Stomach (tissue), 9 donors: Measurements from ENCODE around the gene MFF. TPM values are rescaled to one million over a fixed set of nuclear protein-coding genes. Genes with fewer than 3 reads are reported as not detected.

Source experiments
- DNase-seq, 2 donors: peaks; one replicate each; pipeline versions ENCODE4 v3.0.0 to v3.0.0-alpha.2; 2013 to 2019
- H3K27ac ChIP-seq, 5 donors: fragments of 200-600 bp in 4 of 5; sonication (generic) in 4 of 5; one replicate each; pipeline ENCODE4 v1.5.1; 2013 to 2019; ENCODE audit warnings: mild to moderate bottlenecking in 1 of 5, moderate library complexity in 1 of 5
- H3K27me3 ChIP-seq, 3 donors: fragments of 200-600 bp; sonication (generic); one replicate each; pipeline ENCODE4 v1.5.1; 2017 to 2019; ENCODE audit warnings: mixed run types in 1 of 3
- H3K36me3 ChIP-seq, 4 donors: fragments of 200-600 bp; sonication (generic); 1 replicate in 3 of 4; 2 replicates in 1 of 4; pipeline ENCODE4 v1.5.1; 2016 to 2019
- H3K4me1 ChIP-seq, 4 donors: fragments of 200-600 bp; sonication (generic); one replicate each; pipeline ENCODE4 v1.5.1; 2016 to 2019
- H3K4me3 ChIP-seq, 4 donors: fragments of 200-600 bp; sonication (generic) in 3 of 4; one replicate each; pipeline ENCODE4 v1.5.1; 2016 to 2019; ENCODE audit warnings: mild to moderate bottlenecking in 1 of 4
- H3K9me3 ChIP-seq, 4 donors: fragments of 200-600 bp; sonication (generic); one replicate each; pipeline ENCODE4 v1.5.1; 2016 to 2019
- EP300 ChIP-seq: sonication (generic); formaldehyde crosslinking; IDR thresholded peaks from one replicate; pipeline ENCODE4 v1.6.1; 2017; ENCODE audit warnings: antibody characterized with exemption
- POLR2A ChIP-seq, 4 donors: fragments of 450-650 bp; IDR thresholded peaks; one replicate each; pipeline ENCODE4 v1.6.1; 2016; ENCODE audit warnings: antibody characterized with exemption in 4 of 4, control low read depth in 2 of 4, mild to moderate bottlenecking in 1 of 4, moderate library complexity in 1 of 4
- POLR2AphosphoS5 ChIP-seq, 3 donors: sonication (generic); formaldehyde crosslinking; IDR thresholded peaks; one replicate each; pipeline ENCODE4 v1.6.1; 2016; ENCODE audit warnings: antibody characterized with exemption in 3 of 3
- WGBS, 5 donors: extraction: QIAGEN DNeasy Blood & Tissue Kit in 3 of 5; methylation state at CpG; one replicate each; pipeline versions ENCODE4 v1.1.5 to v1.1.7; 2013 to 2018; 5-methylcytosine and 5-hydroxymethylcytosine counted together
- intact Hi-C: fragments of 100-400 bp; cut with DNase I; formaldehyde crosslinking; loops from one replicate; pipeline ENCODE4 v1.15.1; 2023; ENCODE audit warnings: low total_unique reads
- polyA plus RNA-seq, 3 donors: library from polyadenylated mRNA; stranded (reverse); fragments of 200-250 nt; gene quantifications; one replicate each; pipeline ENCODE4 v1.2.3, GENCODE V29; 2013
- total RNA-seq, 5 donors: library from RNA; depleted of rRNA; stranded (reverse); fragments of >200 nt; gene quantifications; one replicate each; pipeline versions ENCODE4 v1.1.0 to v1.2.3, GENCODE V29; 2014 to 2016
- TF ChIP-seq, protein P1 (sequence below), 7 experiments: fragments of 450-650 bp in 4 of 7; fragments of 200-600 bp in 3 of 7; sonication (generic) in 3 of 7; IDR thresholded peaks; one replicate each; pipeline ENCODE4 v1.5.1; 2016 to 2019; ENCODE audit warnings: antibody characterized with exemption in 7 of 7, control low read depth in 2 of 7, mild to moderate bottlenecking in 1 of 7
- donor health status: healthy with polysubstance abuse.
- donor health status: Bipolar disorder and iron deficiency.
- donor health status: healthy.

Gene MFF
- total and polyA plus RNA-seq, 8 donors: 16.8 to 322 (median 89.0) TPM

DNA sequence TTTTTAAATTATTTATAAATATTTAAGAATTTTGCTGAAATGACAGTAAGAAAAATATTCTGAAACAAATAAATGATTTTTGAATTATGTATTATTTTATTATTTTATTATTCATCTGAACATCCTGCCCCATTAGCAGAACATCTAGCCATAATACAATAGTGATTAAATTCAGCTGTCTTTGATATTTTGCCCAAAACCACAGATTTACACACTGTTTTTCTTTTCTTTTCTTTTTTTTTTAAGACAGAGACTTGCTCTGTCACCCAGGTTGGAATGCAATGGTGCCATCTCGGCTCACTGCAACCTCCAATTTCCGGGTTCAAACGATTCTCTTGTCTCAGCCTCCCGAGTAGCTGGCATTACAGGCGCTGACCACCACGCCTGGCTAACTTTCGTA, 64.6 kb downstream of the MFF start:
- H3K27me3 ChIP-seq: no peaks in the 10 kb centered on the region
- no peaks in the 10 kb centered on the region for H3K4me1 ChIP-seq
- TF ChIP-seq POLR2AphosphoS5 (IDR thresholded peaks at IDR 0.05): no peak
- TF ChIP-seq POLR2A (IDR thresholded peaks at IDR 0.05): no peak
- no peak for TF ChIP-seq EP300
- TF ChIP-seq, protein P1, sequence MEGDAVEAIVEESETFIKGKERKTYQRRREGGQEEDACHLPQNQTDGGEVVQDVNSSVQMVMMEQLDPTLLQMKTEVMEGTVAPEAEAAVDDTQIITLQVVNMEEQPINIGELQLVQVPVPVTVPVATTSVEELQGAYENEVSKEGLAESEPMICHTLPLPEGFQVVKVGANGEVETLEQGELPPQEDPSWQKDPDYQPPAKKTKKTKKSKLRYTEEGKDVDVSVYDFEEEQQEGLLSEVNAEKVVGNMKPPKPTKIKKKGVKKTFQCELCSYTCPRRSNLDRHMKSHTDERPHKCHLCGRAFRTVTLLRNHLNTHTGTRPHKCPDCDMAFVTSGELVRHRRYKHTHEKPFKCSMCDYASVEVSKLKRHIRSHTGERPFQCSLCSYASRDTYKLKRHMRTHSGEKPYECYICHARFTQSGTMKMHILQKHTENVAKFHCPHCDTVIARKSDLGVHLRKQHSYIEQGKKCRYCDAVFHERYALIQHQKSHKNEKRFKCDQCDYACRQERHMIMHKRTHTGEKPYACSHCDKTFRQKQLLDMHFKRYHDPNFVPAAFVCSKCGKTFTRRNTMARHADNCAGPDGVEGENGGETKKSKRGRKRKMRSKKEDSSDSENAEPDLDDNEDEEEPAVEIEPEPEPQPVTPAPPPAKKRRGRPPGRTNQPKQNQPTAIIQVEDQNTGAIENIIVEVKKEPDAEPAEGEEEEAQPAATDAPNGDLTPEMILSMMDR (IDR thresholded peaks at IDR 0.05): no peak
- intact Hi-C loops: no loop called here
- no peak overlapping the region for H3K4me3 ChIP-seq
- no peak for DNase-seq
- H3K9me3 ChIP-seq: no peaks in the 10 kb centered on the region
- no peaks in the 10 kb centered on the region for H3K36me3 ChIP-seq
- no peak overlapping the region for H3K27ac ChIP-seq
- 96 to 98% (median 97%) methylated on average over 7 of the region's 7 CpGs for WGBS, 5 donors

DNA sequence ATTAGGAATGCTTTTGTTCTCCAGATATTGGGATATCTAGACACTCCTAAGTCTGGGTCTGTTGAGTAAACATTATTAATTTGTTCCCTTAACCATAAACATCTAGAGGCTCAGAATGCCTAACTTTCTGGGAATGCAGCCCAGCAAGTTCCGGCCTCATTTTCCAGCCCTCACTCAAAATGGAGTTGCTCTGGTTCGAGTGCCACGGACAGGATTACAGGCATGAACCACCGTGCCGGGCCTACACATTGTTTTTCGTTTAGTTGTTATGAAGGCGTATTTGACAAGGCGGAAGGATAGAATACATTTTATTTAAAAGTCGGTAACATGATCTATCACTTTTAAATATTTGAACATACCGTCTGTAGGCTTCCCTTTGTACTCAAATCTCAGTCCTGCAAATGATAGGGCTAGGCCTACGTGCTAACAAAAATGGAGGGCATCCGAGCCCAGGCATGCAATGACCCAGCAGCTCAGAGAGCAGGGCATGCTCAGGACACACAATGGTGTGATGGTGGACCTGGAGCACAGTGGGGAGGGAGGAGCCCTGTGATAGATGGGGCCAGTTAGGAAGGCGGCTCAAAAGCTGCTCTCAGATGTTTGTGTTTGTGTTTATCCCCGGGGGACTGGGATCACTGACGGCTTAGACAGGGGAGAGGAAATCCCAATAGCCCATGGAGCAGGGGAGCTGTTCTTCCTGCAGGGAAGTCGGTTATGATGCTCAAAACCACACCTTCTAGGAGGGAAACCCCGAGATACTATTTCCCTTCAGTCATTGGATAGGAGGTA, 65.6 kb downstream of the MFF start:
- WGBS, 5 donors: 72 to 78% (median 76%) methylated on average over 17 of the region's 17 CpGs
- no peaks in the 10 kb centered on the region for H3K27me3 ChIP-seq
- H3K27ac ChIP-seq: no peak overlapping the region
- H3K4me1 ChIP-seq: no peaks in the 10 kb centered on the region
- H3K9me3 ChIP-seq: no peaks in the 10 kb centered on the region
- intact Hi-C loops: no loop called here
- H3K4me3 ChIP-seq: no peak overlapping the region
- no peaks in the 10 kb centered on the region for H3K36me3 ChIP-seq
- TF ChIP-seq POLR2A (IDR thresholded peaks at IDR 0.05): no peak
- no peak for DNase-seq

DNA sequence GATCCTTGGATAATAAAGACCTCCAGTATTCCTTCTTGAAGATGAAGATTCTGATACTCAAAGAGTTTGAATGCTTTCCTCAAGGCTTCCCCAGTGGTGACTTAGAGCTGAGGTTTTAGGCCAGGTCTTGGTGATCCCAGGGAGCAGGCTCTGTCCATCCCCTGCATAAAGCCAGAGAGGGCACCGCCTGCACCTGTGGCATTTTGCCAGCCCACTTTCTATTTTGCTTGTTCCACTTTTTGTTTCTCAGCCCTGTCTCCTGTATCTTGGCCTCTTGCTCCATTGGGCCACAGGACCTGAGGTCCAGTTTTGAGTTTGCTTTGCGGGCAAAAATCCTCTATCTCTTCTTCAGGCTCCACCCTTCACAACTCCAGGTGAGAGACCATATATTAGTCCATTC, 69.3 kb downstream of the MFF start:
- no peak overlapping the region for H3K4me3 ChIP-seq
- H3K27me3 ChIP-seq: no peaks in the 10 kb centered on the region
- H3K27ac ChIP-seq: no peak overlapping the region
- intact Hi-C loops: no loop called here
- no peaks in the 10 kb centered on the region for H3K4me1 ChIP-seq
- H3K9me3 ChIP-seq: no peaks in the 10 kb centered on the region
- TF ChIP-seq POLR2A (IDR thresholded peaks at IDR 0.05) (no peak), POLR2AphosphoS5 (IDR thresholded peaks at IDR 0.05) (no peak)
- TF ChIP-seq, protein P1 (IDR thresholded peaks at IDR 0.05): no peak
- no peak for DNase-seq
- H3K36me3 ChIP-seq: no peaks in the 10 kb centered on the region
- WGBS, 5 donors: 48 to 84% (median 50%) methylated on average over 2 of the region's 2 CpGs

DNA sequence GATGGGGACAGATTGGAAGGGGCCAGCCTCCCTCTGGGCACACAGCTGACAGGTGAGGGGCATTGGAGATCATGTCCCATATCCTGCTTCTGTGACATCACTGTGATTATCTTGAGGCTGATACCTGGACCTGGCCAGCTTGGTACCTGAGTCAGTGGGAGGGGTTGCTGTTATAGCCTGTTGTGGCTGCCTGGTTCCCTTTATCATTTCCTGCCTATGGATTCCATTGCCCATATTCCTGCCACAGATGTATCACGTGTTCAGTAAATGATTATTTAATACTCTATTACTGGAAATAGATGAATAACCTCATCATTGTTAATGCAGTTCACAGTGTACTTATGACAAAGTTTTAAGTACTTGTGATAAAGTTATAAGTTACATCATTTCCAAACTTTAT, 70.5 kb downstream of the MFF start:
- 45 to 73% (median 60%) methylated on average over 1 of the region's 1 CpG for WGBS, 5 donors
- Histone ChIP-seq H3K9me3 (no peaks in the 10 kb centered on the region), H3K27ac (no peak overlapping the region), H3K4me1 (no peaks in the 10 kb centered on the region), H3K4me3 (no peak overlapping the region), H3K36me3 (no peaks in the 10 kb centered on the region), H3K27me3 (no peaks in the 10 kb centered on the region)
- intact Hi-C loops: no loop called here
- DNase-seq: no peak
- TF ChIP-seq POLR2A (IDR thresholded peaks at IDR 0.05) (no peak), EP300 (no peak)

DNA sequence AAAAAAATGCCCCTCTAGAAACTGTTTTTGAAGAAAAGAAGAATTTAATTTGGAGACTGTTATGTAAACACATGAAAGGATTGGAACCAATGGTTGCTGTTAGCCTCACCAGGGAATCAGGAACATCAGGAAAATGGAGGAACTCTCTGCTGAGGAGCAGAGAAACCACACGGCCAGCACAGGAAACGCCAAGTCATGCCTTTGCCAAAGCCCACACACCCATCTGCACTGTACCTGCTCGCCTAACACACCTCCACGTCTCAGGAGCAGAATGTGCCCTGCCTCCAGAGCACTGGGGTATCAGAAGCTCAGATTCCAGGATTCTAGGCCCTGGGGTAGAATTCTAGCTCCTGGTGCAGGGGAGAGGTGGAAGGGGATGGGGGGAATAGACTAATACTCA, 72.5 kb downstream of the MFF start:
- no peak for TF ChIP-seq EP300
- TF ChIP-seq POLR2AphosphoS5 (IDR thresholded peaks at IDR 0.05): no peak
- TF ChIP-seq, protein P1 (IDR thresholded peaks at IDR 0.05): no peak
- no peak for TF ChIP-seq POLR2A (IDR thresholded peaks at IDR 0.05)
- Histone ChIP-seq H3K36me3 (no peaks in the 10 kb centered on the region), H3K27ac (no peak overlapping the region), H3K27me3 (no peaks in the 10 kb centered on the region), H3K9me3 (no peaks in the 10 kb centered on the region), H3K4me1 (no peaks in the 10 kb centered on the region), H3K4me3 (no peak overlapping the region)
- intact Hi-C loops: no loop called here
- 50 to 63% (median 53%) methylated on average over 4 of the region's 4 CpGs for WGBS, 5 donors
- DNase-seq: no peak
